ENCODE measurements around the gene TAF1D. TPM values are rescaled to one million over a fixed set of nuclear protein-coding genes. Genes with fewer than 3 reads are reported as not detected.

Gene TAF1D
- polyA plus RNA-seq, 3 donors = 5.9 to 68.3 (median 7.4) TPM

DNA sequence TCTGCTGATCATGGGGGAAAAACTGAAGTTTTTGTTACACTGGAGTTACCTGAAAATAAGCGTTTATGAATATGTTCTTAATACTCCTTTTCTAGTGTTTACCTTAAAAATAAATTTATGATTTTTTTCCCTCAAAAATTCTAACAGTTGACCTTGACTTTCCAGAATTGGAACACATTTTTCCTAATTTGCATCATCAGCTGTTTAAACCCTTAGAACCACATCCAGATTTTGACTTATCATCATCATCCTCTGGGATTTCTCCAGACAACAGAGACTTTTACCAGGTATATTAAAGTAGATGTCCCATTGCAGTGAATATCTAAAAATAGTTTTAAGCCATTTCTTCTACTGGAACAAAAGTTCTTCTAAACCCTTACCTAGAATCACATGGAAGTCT, 17.2 kb downstream of the TAF1D start:
- H3K4me1 ChIP-seq (ENCODE audit: control insufficient read depth in 1 of 2, insufficient read depth in 2 of 2, low read length in 2 of 2) = no peaks in the 10 kb centered on the region
- peaks cover 5% of the 10 kb centered on the region for H4K20me1 ChIP-seq (ENCODE audit: insufficient read depth, low read length)
- H3K4me2 ChIP-seq (replicated peaks; ENCODE audit: extremely low read depth, low read length, poor library complexity, severe bottlenecking) = no peak overlapping the region
- no CpG with 5 or more reads among the region's 1 CpG for WGBS (ENCODE audit: insufficient coverage)
- no peaks in the 10 kb centered on the region for H3K27me3 ChIP-seq (ENCODE audit: control insufficient read depth in 2 of 2, insufficient read depth in 2 of 2, low read length in 2 of 2)
- intact Hi-C loops (cut with micrococcal nuclease) = no loop called here
- TF ChIP-seq, protein P1, sequence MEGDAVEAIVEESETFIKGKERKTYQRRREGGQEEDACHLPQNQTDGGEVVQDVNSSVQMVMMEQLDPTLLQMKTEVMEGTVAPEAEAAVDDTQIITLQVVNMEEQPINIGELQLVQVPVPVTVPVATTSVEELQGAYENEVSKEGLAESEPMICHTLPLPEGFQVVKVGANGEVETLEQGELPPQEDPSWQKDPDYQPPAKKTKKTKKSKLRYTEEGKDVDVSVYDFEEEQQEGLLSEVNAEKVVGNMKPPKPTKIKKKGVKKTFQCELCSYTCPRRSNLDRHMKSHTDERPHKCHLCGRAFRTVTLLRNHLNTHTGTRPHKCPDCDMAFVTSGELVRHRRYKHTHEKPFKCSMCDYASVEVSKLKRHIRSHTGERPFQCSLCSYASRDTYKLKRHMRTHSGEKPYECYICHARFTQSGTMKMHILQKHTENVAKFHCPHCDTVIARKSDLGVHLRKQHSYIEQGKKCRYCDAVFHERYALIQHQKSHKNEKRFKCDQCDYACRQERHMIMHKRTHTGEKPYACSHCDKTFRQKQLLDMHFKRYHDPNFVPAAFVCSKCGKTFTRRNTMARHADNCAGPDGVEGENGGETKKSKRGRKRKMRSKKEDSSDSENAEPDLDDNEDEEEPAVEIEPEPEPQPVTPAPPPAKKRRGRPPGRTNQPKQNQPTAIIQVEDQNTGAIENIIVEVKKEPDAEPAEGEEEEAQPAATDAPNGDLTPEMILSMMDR (IDR thresholded peaks at IDR 0.05) = no peak
- H2AFZ ChIP-seq (ENCODE audit: insufficient read depth, low read depth, low read length, poor library complexity, severe bottlenecking) = no peak overlapping the region
- no peak overlapping the region for H3K27ac ChIP-seq (ENCODE audit: low read depth in 1 of 2, low read length in 2 of 2)
- Mint-ChIP-seq H3K4me3 (no peak overlapping the region), H3K27me3 (ENCODE audit: low read depth in 3 of 3) (no peaks in the 10 kb centered on the region), H3K27ac (no peak overlapping the region), H3K36me3 (peaks cover 54 to 76% of the 10 kb centered on the region in 2 donors), H3K4me1 (no peaks in the 10 kb centered on the region), H3K9me3 (no peaks in the 10 kb centered on the region)
- no peak overlapping the region for H3K4me3 ChIP-seq (replicated peaks in 1 of 3; ENCODE audit: low read depth in 2 of 3, low read length in 3 of 3)
- H3K79me2 ChIP-seq (ENCODE audit: insufficient read depth, low read length) = no peaks in the 10 kb centered on the region
- DNase-seq = no peak
- peaks cover 62 to 86% of the 10 kb centered on the region in 2 donors for H3K36me3 ChIP-seq (replicated peaks in 1 of 2; ENCODE audit: control insufficient read depth in 1 of 2, insufficient read depth in 2 of 2, low read length in 2 of 2)
- no peak overlapping the region for H3K9ac ChIP-seq (ENCODE audit: insufficient read depth, low read length, poor library complexity, severe bottlenecking)
- no peaks in the 10 kb centered on the region for H3K9me3 ChIP-seq (replicated peaks in 1 of 2; ENCODE audit: control insufficient read depth in 1 of 2, insufficient read depth in 1 of 2, low read length in 2 of 2)

DNA sequence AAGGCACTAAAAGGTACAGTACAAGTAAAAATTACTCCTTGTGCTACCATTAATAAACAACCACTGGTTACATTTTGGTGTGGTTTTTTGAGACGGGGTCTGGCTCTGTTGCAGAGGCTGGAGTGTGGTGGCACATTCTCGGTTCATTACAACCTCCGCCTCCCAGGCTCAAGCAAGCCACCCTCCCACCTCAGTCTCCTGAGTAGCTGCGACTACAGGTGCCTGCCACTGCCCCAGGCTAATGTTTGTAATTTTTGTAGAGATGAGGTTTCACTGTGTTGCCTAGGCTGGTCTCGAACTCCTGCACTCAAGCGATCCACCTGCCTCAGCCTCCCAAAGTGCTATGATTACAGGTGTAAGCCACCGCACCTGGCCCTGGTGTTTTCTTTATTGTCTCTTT, 20.8 kb downstream of the TAF1D start:
- Histone ChIP-seq H3K9ac (ENCODE audit: insufficient read depth, low read length, poor library complexity, severe bottlenecking) (no peak overlapping the region), H3K9me3 (replicated peaks in 1 of 2; ENCODE audit: control insufficient read depth in 1 of 2, insufficient read depth in 1 of 2, low read length in 2 of 2) (no peaks in the 10 kb centered on the region), H3K4me1 (ENCODE audit: control insufficient read depth in 1 of 2, insufficient read depth in 2 of 2, low read length in 2 of 2) (peaks cover 4 to 6% of the 10 kb centered on the region in 2 donors), H3K36me3 (replicated peaks in 1 of 2; ENCODE audit: control insufficient read depth in 1 of 2, insufficient read depth in 2 of 2, low read length in 2 of 2) (peaks cover 41 to 73% of the 10 kb centered on the region in 2 donors), H3K27me3 (ENCODE audit: control insufficient read depth in 2 of 2, insufficient read depth in 2 of 2, low read length in 2 of 2) (no peaks in the 10 kb centered on the region), H3K4me3 (replicated peaks in 1 of 3; ENCODE audit: low read depth in 2 of 3, low read length in 3 of 3) (no peak overlapping the region), H3K27ac (ENCODE audit: low read depth in 1 of 2, low read length in 2 of 2) (no peak overlapping the region), H3K79me2 (ENCODE audit: insufficient read depth, low read length) (no peaks in the 10 kb centered on the region), H4K20me1 (ENCODE audit: insufficient read depth, low read length) (no peaks in the 10 kb centered on the region), H2AFZ (ENCODE audit: insufficient read depth, low read depth, low read length, poor library complexity, severe bottlenecking) (no peak overlapping the region), H3K4me2 (replicated peaks; ENCODE audit: extremely low read depth, low read length, poor library complexity, severe bottlenecking) (no peak overlapping the region)
- no peaks in the 10 kb centered on the region for H3K27me3 Mint-ChIP-seq (ENCODE audit: low read depth in 3 of 3)
- no peak for DNase-seq
- H3K4me1 Mint-ChIP-seq = peaks cover 8% of the 10 kb centered on the region
- 100% methylated on average over 2 of the region's 7 CpGs for WGBS (ENCODE audit: insufficient coverage)
- peak overlapping the region in 2 of 7 donors; percentile 35 to 41 for H3K27ac Mint-ChIP-seq
- intact Hi-C loops (cut with micrococcal nuclease) = no loop called here
- no peaks in the 10 kb centered on the region for H3K9me3 Mint-ChIP-seq
- TF ChIP-seq, protein P1 (IDR thresholded peaks at IDR 0.05) = no peak
- H3K36me3 Mint-ChIP-seq = peaks cover 53 to 70% of the 10 kb centered on the region in 2 donors
- no peak overlapping the region for H3K4me3 Mint-ChIP-seq

Data from CD14-positive monocyte (primary cell).